HG03575 (cell line): ENCODE measurements around the gene PPP1CA.

Source experiments
- ATAC-seq: cut with Tn5 transposase; IDR thresholded peaks from one replicate; pipeline ENCODE4 v1.9.1; 2021; ENCODE audit not compliant: unreplicated experiment, insufficient number of reproducible peaks, low FRiP score; ENCODE audit errors: extremely low read depth

Gene PPP1CA

DNA sequence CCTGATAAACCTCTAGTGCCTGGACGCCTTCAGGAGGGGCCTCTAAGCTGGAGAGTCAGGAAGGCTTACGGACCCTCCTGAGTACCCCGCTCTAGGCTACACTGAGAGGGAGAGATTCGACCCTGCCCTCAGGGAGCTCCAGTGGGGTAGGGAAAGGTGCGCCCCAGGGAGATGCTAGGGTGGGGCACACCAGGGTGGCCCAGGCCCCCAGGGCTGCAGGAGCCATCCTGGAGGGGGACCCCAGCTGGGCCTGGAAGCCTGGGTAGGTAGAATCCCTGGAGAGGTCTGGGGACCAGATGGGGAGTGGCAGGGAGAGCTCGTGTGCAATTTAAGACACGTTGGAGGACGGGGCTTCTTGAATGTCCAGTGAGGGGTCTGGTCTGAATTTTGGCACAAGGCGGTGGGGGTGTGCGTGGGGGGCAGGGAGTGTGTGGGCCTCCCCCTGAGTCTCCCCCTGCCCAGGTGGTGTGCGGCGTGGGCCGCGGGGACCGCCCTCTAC is 18.5 kb upstream of the PPP1CA start:
- ATAC-seq: no peak

DNA sequence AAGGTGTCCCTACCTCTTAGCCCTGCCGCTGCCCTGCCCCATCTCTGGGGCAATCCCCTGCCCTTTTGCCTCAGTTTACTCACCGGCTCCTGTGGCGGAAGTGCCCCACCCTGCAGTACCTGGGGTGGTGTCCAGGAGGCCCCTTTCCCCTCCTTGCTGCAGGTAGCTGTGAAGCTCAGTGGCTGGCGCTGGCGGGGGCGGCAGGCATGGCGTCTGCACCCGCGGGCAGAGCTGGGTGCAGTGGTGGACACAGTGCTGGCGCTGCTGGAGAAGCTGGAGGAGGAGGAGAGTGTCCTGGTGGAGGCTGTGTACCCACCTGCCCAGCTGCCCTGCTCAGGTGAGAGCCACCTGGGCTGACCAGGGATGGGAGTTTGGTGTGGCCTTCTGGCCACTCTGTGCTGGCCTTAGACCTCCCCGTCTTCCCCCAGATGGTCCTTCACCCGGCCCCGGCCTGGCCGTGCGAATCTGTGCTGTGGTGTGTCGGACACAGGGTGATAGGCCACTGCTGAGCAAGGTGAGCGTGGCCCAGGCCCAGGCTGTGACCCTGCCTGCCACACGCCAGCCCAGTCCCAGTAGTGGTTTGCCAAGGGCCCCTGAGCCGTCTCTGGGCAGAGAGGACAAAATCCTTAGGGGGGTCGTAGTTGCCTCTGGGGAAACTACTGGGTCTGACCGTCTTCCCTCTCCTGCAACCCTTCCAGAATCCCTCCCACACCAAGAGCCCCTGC is 17.8 kb upstream of the PPP1CA start:
- ATAC-seq: no peak

- ATAC-seq: no peak
Measured at GRCh38 chr11:67418476-67419281, 17.0 kb upstream of the PPP1CA start.

DNA sequence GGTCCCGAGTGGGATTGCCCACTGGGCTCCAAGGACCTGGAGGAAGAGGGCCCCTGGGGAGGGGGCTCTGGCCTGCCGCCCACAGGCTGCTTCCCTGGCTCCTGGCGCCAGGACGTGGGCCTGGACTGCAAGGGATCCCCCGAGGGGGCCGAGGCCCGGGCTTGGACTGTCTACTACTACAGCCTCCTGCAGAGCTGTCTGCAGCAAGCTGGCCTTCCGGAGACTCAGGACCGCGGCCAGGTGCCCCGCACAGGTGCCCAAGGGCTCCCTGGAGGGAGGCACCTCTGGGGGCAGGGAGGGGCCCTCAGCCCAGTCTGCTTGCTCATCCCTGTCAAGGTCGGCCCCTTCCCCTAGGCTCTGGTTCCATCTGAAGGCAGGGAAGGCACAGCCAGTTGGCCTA is 15.8 kb upstream of the PPP1CA start:
- ATAC-seq: no peak

DNA sequence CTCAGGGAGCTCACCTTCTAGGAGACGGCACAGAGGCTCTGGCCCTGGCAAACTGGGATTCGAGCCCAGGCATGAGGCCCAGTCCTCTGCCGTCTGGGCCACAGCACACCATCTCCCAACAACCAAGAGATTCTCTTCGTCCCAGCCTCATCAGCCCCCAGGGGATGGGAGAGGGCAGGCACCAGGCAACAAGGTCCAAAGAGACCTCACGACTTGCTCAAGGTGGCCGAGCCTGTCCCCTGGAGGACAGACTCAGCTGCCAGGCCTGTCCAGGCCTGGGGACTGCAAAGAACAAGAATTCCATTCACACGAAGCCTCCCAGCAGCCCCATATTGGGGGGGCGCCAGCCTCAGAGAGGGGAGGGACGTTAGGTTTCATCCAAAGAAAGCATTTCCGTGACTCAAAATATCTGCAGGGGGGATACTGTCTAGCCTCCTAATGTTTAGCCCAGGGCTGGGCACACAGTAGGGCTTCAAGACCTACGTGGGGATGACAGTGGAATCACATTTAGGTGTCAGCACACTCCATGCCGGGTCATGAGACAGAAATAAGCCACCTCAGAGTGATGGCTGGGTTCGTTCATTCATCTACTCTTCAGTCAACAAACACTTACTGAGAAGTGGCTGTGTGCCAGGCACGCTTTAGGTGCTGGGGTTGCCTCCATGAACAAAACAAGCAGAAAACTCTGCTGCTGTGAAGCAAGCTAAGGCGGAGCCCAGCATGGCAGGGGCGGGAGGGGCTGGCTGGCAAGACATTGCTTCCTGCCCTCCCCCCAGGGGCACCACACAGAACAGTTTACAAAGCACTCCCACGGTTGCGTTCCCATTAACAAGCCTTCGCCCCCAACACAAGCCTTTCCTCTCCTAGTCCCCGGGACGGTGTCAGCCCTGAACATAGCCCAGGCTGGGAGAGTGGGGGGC is 15.0 kb upstream of the PPP1CA start:
- ATAC-seq: no peak

DNA sequence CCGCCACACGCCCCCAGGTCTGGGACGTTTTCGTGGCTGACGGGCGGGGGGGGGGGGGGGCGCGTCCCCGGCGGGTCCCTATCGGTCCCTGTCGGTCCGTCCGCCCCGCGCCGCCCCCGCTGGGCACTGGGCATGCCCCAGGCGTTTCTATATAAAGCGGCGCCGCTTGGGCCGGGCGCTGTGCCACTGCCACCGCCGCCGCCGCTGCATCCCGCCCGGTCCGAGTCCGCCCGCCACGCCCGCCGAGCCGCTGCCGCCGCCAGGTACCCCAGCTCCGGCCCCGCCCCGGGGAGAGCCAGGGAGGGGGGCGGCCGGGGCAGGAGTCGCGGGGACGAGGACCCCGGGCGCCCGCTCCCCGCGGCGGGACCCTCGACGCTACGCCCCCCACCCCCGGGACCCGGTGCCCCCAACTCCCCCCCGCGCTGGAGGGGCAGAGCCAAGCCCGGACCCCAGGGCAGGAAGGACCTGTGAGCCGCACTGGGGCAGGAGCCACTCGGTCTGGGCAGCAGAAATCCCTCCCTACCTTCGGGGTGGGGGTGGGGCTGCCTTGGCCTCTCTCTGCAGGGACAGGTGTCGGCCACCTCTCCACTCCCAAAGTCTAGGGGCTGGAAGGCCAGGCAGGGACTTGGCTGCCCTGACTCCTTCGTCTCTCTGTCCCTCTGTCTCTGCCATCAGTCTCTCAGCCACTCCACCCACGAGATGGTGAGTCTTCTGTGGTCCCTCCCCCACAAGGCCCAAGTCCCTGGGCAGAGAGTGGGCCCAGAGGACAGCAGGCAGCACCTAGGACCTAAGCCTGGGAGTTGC is 14.0 kb upstream of the PPP1CA start, which contains the start of gene CARNS1:
Gene CARNS1 (plus strand): TSS at position 178 of the 804 bp plus-strand sequence. CDS start 522 bp downstream, at position 700.
- no peak for ATAC-seq

DNA sequence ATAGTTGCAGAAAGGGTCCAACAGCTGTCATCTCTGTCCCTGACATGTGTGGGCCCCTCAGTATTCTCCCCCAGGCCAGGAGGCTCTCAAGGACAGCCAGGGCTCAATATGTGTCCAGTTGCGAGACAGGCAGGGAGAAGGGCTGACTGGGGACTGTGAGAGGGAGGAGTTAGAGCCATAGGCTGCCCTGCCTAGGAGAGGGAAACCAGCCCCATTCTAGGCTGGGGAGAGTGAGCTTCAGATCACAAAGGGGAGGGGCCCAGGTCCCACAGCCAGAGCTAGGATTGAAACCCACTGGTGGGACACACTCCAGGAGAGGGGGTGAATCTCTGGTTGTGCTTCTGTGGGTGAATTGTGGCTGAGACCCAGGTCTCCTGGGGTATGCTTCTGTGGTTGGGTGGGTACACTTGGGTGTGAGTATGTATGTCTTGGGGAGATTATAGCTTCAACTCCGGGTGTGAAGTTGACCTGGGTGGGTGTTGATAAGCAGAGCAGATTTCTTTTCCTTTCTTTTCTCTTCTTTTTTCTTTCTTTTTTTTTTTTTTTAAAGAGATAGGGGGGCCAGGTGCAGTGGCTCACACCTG is 11.7 kb upstream of the PPP1CA start:
- ATAC-seq: no peak

DNA sequence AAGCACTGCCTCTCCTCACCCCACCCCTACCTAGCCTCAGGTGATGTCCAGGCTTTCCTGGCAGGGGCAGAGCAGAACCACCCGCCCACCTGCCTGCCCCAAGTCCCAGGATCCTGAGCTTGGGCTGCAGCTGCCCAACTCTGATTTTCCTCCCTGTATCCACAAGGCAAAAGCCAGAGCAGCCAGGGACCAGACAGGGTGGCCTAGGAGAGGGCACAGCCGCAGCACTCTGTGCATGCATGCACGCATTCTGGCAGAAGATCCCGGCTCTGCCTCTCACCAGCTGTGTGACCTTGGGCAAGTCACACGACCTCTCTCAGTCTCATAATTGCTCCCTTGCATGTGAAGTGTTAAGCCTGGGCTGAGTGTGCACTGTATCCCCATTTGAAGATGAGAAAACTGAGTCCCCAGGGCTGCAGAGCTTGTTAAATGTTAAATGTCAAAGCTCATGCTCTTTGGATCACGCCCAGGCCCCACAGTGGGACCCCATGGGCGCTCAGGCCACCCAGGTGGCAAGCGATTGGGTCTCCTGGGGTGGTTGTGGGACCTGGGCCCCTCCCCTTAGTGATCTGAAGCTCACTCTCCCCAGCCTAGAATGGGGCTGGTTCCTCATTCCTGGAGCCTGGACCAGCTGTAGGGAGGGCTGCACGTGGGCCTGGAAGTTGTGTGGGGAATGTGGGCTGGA is 11.0 kb upstream of the PPP1CA start:
- ATAC-seq: no peak

- no peak for ATAC-seq
Measured at GRCh38 chr11:67411785-67412152, 10.1 kb upstream of the PPP1CA start.

DNA sequence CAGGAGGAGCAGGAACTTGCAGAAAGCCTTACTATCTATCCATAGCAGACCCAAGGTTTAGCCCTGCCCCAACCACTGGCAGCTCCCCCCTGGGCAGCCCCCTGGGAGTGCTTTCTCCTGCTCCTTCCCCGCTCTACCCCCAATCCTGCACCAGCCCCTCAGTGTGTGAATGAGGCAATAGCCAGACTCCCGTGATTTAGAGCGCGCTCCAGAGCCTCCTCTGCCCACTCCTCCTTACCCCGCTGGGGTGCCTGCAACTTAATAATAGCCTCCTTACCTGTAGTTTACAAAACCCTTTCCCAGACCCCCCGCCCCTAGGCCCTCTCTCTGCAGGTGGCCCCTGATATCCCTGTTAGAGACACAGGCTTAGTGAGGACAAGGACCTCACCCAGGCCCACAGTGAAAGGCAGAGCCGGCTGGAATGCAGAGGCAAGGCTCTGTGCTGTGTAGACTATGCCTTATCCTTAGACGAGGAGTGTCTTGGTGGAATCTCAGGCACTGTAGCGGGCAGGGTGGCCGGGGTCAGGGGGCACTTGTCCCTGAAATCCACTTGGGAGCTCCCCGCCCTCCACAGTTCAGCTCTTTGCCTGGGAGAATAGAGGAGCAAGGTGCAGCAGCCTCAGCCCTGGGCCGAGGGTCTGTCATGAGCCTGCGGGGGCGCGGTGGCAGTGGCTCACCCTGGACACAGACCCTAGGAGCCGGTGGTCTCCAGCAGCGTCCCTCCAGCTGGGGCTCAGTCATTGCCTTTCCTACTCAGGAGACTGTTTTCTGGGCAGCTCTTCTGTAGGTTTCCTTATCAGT is 9.5 kb upstream of the PPP1CA start:
- ATAC-seq: no peak

- ATAC-seq: no peak
Measured at GRCh38 chr11:67410369-67410831, 8.7 kb upstream of the PPP1CA start.

DNA sequence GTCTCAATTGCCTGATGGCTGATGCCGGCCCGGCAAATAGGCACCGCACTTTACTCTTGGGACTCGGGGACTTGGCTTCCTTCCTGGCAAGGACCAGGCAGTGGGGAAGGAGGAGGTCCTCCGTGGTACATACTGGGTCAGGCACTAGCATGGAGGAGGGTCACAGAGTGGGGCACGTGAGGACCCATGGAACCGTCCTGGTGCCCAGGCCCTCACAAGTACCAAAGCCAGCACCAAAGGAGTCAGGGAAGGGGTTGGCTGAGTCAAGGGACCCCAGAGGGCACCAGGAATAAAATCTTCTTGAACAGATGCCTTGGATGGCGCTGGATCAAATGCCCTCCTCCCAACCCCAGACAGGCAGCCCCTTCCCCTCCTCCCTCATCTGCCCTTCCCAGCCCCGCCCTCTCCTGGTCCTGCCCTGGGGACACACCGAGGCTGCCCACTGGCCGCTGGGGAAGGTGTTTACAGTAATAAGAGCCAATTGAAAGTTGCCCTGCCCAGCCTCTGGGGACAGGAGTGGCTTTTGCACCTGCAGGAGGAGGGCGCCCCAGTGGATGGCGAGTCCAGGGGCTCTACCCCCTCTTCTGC is 8.2 kb upstream of the PPP1CA start:
- ATAC-seq: no peak

DNA sequence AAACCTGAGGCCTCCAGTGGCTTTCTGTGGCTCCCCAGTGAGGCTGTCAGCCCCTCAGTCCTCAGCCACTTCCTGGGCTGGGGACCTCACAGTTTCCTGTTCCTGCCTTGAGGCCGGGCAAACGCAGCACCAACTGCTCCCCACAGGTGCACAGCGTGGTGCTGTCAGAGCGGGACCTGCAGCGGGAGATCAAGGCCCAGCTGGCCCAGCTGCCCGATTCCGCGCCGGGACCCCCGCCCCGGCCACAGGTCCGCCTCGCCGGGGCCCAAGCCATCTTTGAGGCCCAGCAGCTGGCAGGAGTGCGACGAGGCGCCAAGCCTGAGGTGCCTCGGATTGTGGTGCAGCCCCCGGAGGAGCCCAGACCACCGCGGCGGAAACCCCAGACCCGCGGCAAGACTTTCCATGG is 7.6 kb upstream of the PPP1CA start:
- no peak for ATAC-seq

DNA sequence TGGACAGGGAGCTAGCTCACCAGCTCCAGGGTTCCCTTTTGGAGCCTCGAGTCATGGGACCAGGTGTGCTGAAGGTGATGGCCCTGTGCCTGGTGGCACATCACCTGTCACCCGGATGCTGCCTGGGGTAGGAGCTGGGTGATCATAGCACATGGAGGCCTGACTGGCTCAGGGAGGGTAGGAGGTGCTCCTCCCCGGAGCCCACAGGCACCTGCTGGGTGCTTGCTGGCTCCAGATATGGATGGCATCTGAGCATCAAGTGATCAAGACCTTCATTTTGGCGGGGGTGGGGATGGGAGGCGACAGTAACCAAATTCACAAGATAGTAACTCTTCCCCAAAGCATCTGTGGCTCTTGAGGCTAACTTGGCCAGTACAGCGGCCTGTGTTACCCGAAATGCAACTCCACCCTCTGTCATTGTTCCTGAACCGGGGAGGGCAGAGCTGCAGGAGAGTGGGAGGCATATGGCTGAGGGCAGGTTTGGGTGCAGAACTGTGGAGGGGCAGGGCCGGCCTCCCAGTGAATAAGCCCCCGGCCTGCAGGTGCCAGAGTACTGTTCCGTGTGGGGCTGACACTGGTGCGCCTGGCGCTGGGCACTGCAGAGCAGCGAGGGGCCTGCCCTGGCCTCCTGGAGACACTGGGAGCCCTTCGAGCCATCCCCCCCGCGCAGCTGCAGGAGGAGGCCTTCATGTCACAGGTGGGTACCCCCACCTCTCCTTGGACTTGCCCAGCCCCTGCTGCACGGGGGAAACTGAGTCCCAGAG is 7.0 kb upstream of the PPP1CA start:
- no peak for ATAC-seq

GRCh38 chr11:67407688-67408163 is 6.1 kb upstream of the PPP1CA start:
- ATAC-seq: no peak
